Epithelial cell of esophagus (primary cell): ENCODE results near the gene B3GNT7.
A peak's percentile ranks its signal among the peaks of the same experiment; 100 is the strongest.
"Not testable (repeated sequence)": the region's sequence is repeated elsewhere in the genome, so short reads cannot be mapped to it uniquely, and the experiment has no call there.

Source experiments
- DNase-seq: peaks from one replicate; pipeline ENCODE4 v3.0.0; 2010; ENCODE audit warnings: low read depth
- H3K4me3 ChIP-seq: 2 replicates; pipeline ENCODE4 v1.5.1; 2011; ENCODE audit warnings: mild to moderate bottlenecking, low read length, control low read depth
- TF ChIP-seq, protein P1 (sequence below): IDR thresholded peaks from 2 replicates; pipeline ENCODE4 v1.5.1; 2011; ENCODE audit warnings: low read depth, mild to moderate bottlenecking, low read length, control low read depth, inconsistent platforms; ENCODE audit not compliant: insufficient read depth; ENCODE audit errors: missing control alignments

B3GNT7 gene, protein sequence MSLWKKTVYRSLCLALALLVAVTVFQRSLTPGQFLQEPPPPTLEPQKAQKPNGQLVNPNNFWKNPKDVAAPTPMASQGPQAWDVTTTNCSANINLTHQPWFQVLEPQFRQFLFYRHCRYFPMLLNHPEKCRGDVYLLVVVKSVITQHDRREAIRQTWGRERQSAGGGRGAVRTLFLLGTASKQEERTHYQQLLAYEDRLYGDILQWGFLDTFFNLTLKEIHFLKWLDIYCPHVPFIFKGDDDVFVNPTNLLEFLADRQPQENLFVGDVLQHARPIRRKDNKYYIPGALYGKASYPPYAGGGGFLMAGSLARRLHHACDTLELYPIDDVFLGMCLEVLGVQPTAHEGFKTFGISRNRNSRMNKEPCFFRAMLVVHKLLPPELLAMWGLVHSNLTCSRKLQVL

GRCh38 chr2:231395188-231396057 lies at the start of gene B3GNT7:
Gene B3GNT7 (plus strand): TSS chr2:231395710. CDS start chr2:231395804, 94 bp downstream.
- TF ChIP-seq, protein P1, sequence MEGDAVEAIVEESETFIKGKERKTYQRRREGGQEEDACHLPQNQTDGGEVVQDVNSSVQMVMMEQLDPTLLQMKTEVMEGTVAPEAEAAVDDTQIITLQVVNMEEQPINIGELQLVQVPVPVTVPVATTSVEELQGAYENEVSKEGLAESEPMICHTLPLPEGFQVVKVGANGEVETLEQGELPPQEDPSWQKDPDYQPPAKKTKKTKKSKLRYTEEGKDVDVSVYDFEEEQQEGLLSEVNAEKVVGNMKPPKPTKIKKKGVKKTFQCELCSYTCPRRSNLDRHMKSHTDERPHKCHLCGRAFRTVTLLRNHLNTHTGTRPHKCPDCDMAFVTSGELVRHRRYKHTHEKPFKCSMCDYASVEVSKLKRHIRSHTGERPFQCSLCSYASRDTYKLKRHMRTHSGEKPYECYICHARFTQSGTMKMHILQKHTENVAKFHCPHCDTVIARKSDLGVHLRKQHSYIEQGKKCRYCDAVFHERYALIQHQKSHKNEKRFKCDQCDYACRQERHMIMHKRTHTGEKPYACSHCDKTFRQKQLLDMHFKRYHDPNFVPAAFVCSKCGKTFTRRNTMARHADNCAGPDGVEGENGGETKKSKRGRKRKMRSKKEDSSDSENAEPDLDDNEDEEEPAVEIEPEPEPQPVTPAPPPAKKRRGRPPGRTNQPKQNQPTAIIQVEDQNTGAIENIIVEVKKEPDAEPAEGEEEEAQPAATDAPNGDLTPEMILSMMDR: no peak
- H3K4me3 ChIP-seq: peak within 1 kb of the TSS; percentile 7
- no peak for DNase-seq

DNA sequence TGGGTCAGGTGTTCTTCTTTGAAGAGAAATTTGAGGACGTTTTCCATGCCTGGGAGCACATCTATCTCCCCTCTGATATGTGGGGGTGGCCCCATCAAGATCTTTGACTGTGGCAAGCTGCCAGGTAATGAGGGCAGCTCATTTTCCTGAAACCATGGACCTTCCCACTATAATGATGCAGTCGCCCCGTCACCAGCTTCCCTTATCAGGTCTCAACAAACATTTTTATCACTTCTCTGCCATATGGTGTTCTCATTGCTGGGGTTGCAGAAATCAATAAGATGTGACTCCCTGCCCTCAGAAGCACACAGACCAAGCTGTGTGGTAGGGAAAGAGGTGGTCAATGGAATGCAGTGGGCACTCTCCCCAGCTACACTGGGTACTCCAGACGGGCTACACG lies 48.4 kb upstream of the B3GNT7 start:
- TF ChIP-seq, protein P1: no peak
- H3K4me3 ChIP-seq: no peak overlapping the region
- DNase-seq: no peak

DNA sequence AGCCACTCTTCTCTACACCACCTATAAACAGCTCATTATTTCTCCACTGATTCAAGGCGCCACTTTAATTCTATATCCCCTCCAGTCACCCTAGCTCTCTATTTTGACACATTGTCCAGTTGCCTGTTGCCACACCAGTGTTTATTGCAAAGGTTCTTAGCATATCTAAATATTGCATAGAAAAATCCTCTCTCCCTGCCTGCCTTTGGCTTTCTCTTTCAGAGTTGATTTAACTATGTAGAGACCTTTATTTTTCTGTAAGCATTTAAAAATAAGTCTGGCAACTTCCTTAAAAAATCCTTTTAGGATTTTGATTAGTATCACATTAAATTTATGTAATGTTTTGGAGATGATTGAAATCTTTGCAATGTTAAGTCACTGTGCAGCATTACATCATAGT lies 47.9 kb upstream of the B3GNT7 start:
- DNase-seq: no peak
- TF ChIP-seq, protein P1: no peak
- no peak overlapping the region for H3K4me3 ChIP-seq

- TF ChIP-seq, protein P1: no peak
- peak; percentile 46 for DNase-seq
Observed at GRCh38 chr2:231348173-231348572, 47.3 kb upstream of the B3GNT7 start.

GRCh38 chr2:231348704-231349373 lies 46.7 kb upstream of the B3GNT7 start:
- no peak for DNase-seq
- TF ChIP-seq, protein P1: no peak
- no peak overlapping the region for H3K4me3 ChIP-seq

More at GRCh38 chr2:231348173-231348572, 47.3 kb upstream of the B3GNT7 start:
- no peak overlapping the region for H3K4me3 ChIP-seq

GRCh38 chr2:231349374-231349735 lies 46.2 kb upstream of the B3GNT7 start:
- H3K4me3 ChIP-seq, DNase-seq: not testable (repeated sequence)

GRCh38 chr2:231351648-231352047 lies 43.9 kb upstream of the B3GNT7 start:
- no peak for DNase-seq
- no peak overlapping the region for H3K4me3 ChIP-seq
- TF ChIP-seq, protein P1: no peak
